ENCODE data around the gene TADA2B.
"Not testable (repeated sequence)": the region's sequence is repeated elsewhere in the genome, so short reads cannot be mapped to it uniquely, and the experiment has no call there.

The TADA2B gene

DNA sequence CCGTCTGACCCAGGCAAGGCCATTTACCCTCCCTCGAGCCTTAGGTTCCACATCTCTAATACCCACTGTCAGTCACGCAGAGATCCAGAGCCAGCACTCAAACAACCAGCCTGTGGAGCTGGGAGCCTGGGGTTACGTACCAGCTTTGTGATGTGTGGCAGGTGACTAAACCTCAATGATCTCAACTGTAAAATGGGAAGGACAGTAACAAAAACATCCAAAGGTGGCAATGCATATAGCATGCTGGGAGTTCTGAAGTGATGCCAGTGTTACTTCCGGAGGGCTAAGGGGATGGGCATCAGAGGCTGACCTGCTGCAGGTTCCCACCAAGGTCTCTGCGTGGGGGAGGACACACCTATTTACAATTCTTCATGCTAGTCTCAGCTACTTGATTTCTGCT, 18.6 kb downstream of the TADA2B start:
- no peak for DNase-seq

- no peak for DNase-seq
These were observed 19.6 kb downstream of the TADA2B start for GRCh38 chr4:7062816-7063215.

DNA sequence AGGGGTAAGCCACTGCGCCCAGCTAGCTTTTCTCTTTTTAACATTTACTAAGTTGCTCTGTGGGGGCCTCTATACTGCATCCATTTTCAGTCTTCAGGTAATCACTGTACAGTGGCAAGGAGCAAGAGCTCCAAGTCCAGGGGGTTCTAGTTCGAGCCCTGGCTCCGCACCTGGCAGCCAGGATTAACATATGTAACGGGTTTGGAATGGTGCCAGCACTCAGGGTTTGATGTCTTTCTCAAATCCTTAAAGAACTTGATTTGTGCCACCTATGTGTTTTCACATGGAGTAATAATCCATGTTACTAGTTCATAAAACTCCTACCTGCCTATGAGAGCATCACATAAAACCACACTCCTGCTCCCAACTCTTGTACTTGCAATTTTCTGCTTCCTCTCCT, 20.2 kb downstream of the TADA2B start:
- DNase-seq, result no peak

- no peak for DNase-seq
These were observed 22.8 kb downstream of the TADA2B start for GRCh38 chr4:7066006-7066405.

DNA sequence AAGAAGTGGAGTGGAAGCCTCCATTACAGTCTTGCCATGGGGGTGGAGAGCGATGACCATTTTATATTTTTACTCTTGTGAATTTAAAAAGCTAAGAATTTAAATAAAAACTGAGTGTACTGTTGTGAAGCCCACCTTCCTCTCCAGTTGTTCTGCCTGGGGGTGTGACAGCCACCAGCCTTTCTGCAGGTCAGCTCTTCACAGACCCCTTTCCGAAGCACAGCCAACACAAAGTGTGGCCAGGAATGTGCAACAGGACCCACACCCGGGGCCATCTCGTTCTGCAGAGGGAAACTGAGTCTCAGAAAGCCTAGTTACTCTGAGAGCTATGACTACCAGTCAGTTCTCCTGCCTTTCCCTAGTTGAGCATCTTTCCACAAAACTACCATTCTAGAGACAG, 23.3 kb downstream of the TADA2B start:
- DNase-seq, result no peak

- no peak for DNase-seq
These were observed 23.9 kb downstream of the TADA2B start for GRCh38 chr4:7067126-7067451.

- peak; percentile 100 for DNase-seq
These were observed 24.5 kb downstream of the TADA2B start, which contains the start of gene GRPEL1 for GRCh38 chr4:7067452-7068278. Gene GRPEL1, minus strand, starts transcription at chr4:7068064. Its CDS starts 32 bp downstream, at chr4:7068032.

DNA sequence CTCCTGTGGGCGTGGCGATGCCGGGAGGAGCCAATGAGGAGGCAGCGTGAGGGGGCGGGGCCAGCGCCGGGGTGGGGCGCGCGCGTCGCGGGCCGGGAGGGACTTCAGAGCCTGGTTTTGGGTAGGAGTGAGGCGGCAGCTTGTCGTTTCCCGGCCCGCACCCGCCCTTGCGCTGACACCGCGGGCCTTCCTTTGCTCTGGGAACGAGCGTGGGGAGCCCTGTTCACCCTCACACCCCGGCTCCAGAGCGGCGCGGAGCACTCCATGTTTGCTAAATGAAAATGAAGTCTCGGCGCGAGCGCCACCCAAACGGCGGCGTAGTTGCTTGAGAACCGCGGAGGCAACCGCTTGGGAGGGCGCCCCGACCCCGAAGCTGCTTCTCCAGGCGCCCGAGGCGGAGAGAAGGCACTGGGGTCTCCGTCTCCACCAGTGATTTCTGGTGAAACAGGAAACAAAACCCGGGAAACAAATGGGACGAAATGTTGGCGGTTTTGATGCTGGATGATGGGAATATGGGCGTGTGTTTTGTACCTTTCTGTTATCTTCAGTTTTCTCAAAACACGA, 25.2 kb downstream of the TADA2B start:
- DNase-seq, result no peak

- no peak for DNase-seq
These were observed 25.7 kb downstream of the TADA2B start for GRCh38 chr4:7068883-7069282.

DNA sequence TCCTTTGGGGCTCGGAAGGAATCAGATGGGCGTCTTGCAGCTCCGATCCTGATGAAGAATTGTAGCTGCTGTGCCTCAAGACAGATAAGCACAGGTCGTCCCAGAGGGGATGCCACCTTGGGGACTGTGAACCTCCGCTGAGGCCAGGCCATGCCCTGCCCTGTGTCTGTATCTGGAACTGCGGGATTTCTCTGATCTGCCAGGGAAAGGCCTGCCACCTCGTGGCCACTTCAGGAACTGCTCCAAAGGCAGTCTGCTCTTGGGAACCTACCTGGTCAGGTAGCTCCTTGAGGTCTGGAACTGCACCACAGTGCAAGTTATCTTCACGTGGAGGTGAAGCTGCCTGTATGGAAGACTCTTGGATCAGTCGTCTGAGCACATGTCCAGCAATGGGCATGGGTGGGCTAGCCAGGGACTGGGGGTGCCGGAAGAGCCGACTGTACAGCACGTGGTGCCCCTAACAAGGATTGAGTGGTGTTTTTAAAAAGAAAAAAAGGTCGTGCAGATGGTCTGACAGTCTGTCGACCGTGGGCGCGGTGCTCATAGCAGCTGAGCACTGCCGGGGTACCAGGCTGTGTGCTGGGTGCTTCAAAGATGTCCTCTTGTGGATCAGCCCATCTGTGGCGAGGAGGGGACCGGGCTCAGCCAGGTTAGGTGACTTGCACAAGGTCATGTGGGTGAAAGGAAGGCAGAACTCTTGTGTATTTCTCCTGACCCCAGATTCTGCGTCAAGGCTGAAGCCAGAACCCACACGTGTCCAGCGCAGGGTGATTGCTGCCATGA, 27.7 kb downstream of the TADA2B start:
- DNase-seq, result peak; percentile 89

- DNase-seq, result no peak
These were observed 29.9 kb downstream of the TADA2B start for GRCh38 chr4:7073059-7073458.

DNA sequence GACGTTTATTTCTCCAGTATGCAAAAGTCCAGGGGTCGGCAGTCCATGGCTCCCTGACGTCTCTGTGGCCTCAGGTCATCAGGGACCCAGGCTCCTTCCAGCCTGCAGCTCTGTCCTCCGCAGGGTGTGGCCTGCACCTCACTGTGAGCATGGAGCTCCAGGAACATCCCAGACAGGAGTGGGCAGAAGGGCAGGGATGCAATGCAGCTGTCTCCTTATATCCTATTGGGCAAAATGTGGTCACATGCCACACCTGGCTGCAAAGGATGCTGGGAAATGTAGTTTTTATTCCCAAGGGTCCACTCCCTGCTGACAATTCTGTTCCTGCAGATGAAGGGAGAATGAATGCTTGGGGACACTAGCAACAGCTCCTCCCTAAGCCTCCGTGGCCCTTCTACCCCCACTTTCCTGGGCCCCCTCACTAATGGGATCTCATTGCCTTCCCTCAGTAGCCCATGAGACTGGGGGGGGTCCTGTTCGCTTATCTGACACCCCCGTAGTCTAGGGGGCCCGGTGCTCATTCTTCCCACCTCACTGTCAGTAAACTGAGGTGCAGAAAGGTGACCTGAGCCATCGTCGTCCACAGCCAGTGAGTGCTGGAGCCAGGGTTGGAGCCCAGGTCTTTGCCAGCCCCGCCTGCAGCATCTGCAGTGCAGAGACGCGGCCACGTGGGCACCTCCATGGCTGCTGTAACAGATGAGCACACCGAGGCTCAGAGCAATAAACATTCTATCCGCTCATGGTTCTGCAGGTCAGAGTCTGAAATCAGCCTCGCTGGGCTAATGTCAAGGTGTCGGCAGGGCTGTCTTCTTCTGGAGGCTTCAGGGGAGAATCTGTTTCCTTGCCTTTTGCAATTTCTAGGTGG, 30.6 kb downstream of the TADA2B start:
- DNase-seq, result no peak

GRCh38 chr4:7074426-7074825, 31.3 kb downstream of the TADA2B start:
- no peak for DNase-seq

DNA sequence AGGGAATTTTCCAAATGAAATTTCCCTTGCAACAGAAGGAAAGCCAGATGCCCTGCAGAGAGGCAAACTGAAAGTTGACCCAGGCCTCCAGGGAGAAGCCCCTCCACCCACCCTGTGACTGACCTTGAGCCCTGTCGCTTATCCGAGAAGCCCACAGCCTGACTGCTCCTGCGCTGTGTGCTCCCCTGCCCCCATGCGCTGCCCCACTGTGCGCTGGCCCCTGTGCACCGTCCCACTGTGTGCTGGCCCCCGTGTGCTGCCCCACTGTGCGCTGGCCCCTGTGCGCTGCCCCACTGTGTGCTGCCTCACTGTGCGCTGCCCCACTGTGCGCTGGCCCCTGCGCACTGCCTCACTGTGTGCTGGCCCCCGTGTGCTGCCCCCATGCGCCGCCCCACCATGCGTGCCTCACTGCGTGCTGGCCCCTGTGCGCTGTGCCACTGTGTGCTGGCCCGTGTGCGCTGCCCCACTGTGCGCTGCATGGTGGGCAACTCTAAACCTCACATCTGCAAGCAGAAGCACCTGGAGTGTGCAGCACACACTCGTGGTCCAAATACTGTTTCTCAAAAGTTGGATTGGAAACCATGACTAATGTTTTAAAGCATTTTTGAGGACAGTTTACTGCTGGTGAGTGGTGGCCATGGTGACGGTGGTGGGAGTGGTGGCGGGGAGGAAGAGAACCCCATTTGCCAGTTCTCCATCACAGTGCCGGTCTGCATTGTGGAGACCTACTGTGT, 33.0 kb downstream of the TADA2B start:
- DNase-seq, result no peak

DNA sequence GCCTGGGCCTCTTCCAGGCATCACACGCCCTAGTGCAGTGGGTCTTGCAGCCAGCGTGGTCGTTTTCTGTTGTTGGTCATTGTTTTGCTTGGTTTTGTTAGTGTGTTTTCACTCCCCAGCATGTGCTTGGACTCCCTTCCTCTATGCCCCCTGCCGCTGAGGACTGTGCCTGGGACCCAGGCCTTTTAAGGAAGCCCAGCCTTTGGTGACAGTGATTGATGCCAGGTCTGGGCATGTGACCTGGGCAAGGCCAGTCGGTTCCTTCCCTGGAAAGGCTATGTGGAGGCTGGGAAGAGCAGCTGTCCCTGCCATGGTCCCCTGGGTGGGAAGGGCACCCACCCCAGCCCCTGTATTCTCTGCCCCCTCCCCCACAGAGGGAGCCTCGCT, 33.5 kb downstream of the TADA2B start:
- no peak for DNase-seq

- no peak for DNase-seq
These were observed 34.2 kb downstream of the TADA2B start for GRCh38 chr4:7077371-7077770.

- DNase-seq, result no peak
These were observed 34.9 kb downstream of the TADA2B start for GRCh38 chr4:7078025-7078424.

DNA sequence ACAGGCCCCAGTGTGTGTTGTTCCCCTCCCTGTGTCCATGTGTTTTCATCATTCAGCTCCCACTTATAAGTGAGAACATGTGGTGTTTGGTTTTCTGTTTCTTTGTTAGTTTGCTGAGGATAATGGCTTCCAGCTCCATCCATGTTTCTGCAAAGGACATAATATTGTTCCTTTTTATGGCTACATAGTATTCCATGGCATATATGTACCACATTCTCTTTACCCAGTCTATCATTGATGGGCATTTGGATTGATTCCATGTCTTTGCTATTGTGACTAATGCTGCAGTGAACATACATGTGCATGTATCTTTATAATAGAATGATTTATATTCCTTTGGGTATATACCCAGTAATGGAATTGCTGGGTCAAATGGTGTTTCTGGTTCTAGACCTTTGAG, 36.3 kb downstream of the TADA2B start:
- not testable (repeated sequence) for DNase-seq

DNA sequence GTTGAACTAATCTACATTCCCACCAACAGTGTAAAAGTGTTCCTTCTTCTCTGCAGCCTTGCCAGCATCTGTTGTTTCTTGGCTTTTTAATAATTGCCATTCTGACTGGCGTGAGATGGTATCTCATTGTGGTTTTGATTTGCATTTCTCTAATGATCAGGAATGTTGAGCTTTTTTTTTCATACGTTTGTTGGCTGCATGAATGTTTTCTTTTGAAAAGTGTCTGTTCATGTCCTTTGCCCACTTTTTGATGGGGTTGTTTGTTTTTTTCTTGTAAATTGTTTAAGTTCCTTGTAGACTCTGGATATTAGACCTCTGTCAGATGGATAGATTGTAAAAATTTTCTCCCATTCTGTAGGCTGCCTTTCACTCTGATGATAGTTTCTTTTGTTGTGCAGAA, 36.7 kb downstream of the TADA2B start:
- DNase-seq, result not testable (repeated sequence)

DNA sequence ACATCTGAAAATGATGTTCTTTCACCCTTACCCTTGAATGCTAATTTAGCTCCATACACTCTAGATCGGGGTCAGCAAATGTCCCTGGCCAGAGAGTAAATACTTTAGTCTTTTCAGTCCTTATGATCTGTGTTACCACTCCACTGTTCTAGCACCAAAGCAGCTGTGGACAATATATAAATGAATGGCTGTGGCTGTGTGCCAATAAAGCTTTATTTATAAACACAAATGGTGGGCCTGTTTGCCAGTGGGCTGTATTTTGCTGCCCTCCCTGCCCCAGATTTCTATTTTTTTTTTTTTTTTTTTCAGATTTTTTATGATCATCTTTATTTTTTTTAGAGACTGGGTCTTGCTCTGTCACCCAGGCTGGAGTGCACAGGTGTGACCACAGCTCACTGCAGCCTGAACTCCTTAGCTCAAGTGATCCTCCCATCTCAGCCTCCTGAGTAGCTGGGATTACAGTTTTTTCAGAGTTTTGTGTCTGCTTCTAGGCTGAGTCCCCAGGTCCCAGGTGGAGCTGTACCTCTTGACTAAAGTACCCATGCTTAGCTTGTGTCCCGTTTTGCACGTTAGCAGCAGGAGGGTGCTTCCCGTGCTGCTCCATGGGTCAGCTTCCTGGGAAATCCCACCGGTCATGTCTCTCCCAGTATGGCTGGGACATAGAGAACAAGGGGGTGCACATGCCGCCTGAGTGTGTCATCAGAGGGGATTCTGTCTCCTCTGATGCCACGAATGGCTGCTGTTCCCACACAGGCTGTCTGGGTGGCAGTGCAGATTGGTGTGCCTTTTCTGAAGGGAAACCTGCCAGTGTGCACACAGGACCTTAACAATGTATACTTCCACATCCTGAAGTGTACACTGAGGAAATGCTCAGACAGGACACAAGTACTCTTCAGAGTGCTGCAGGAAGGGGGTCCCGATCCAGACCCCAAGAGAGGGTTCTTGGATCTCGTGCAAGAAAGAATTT, 40.7 kb downstream of the TADA2B start:
- no peak for DNase-seq

DNA sequence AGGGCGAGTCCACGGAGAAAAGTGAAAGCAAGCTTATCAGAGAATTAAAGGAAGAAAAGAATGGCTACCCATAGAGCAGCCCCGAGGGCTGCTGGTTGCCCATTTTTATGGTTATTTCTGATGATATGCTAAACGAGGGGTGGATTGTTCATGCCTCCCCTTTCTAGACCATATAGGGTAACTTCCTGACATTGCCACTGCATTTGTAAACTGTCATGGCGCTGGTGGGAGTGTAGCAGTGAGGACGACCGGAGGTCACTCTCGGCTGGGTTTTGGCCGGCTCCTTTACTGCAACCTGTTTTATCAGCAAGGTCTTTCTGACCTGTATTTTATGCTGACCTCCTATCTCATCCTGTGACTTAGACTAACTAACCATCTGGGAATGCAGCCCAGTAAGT, 41.4 kb downstream of the TADA2B start:
- not testable (repeated sequence) for DNase-seq

Measured in activated CD8-positive, alpha-beta memory T cell treated with anti-CD3 and anti-CD28 coated beads, Interleukin-2, amount 50 U/mL, for 4 hours (primary cell).